Measurements from ENCODE around the gene ADH5. TPM values are rescaled to one million over a fixed set of nuclear protein-coding genes. Genes with fewer than 3 reads are reported as not detected.

The ADH5 gene
- total RNA-seq, 2 experiments from 2014 or later: 114 to 118 TPM

DNA sequence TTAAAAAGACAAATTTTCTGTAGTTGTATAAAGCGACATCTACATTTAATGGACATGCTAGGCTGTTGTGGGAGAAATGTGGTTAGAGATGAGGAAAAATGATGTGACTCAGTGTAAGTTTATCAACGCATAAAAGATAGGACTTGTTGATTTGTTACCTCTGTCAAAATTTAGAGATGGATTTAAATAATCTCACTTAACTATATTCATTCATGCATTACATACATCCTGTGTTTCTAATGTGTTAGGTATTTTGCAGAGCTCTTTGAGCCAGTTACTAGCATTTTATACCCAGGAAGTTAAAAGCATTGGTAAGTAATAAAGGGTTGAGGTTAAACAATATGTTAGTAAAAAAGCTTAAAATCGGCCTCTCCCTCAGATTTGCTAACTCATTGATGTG, 58.7 kb downstream of the ADH5 start:
- Mint-ChIP-seq H3K27me3 (no peaks in the 10 kb centered on the region), H3K36me3 (ENCODE audit: low read depth) (peaks cover 24% of the 10 kb centered on the region), H3K27ac (no peak overlapping the region), H3K9me3 (no peaks in the 10 kb centered on the region), H3K4me3 (no peak overlapping the region), H3K4me1 (ENCODE audit: low read depth) (peaks cover 50% of the 10 kb centered on the region)
- TF ChIP-seq, protein P1, sequence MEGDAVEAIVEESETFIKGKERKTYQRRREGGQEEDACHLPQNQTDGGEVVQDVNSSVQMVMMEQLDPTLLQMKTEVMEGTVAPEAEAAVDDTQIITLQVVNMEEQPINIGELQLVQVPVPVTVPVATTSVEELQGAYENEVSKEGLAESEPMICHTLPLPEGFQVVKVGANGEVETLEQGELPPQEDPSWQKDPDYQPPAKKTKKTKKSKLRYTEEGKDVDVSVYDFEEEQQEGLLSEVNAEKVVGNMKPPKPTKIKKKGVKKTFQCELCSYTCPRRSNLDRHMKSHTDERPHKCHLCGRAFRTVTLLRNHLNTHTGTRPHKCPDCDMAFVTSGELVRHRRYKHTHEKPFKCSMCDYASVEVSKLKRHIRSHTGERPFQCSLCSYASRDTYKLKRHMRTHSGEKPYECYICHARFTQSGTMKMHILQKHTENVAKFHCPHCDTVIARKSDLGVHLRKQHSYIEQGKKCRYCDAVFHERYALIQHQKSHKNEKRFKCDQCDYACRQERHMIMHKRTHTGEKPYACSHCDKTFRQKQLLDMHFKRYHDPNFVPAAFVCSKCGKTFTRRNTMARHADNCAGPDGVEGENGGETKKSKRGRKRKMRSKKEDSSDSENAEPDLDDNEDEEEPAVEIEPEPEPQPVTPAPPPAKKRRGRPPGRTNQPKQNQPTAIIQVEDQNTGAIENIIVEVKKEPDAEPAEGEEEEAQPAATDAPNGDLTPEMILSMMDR (IDR thresholded peaks at IDR 0.05): no peak
- intact Hi-C loops (cut with micrococcal nuclease): no loop called here
- ChIA-PET CTCF (interaction anchor here (0.7 to 1.0 kb wide), 3 partner anchors 11 to 31 kb away, joined by 3 read pairs; no protein-coding TSS in a partner anchor), POLR2A (interaction anchor here (1.3 kb wide), 1 partner anchor 102 kb away, joined by 4 read pairs; no protein-coding TSS in a partner anchor)
- ATAC-seq (no peak), DNase-seq (no peak)

DNA sequence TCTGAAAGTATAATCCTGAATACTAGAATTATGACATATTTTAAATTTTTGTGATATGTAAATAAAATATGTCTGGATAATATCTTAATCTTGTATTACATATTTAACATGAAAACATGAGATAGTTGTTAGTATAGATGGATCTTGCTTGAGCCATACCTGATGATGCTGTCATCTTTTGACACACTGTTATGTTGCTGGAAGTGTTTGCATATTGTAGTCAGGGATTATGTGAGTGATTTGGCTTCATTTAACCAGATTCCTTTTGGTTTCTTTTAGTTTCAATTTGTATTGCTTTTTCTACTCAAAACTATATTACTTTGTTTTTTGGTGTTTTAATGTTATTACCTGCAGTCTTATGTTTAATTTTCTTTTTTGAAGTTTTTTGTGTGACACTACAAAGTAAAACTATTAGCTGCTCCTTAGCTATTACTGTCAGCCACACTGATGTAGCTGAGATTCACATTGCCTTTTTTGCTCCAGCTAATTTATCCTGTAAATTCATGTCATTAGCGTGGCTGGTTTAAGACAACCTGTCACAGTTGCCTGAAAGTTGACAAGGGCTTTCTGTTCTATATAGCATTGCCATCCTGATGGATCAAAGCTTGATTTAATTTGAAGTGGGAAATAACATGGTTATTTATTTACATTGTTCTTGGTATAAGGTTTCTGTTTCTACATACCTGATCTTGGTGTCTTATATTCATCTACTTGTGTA, 59.4 kb downstream of the ADH5 start:
- Mint-ChIP-seq H3K36me3 (ENCODE audit: low read depth) (peaks cover 20% of the 10 kb centered on the region), H3K9me3 (no peaks in the 10 kb centered on the region), H3K4me1 (ENCODE audit: low read depth) (peaks cover 57% of the 10 kb centered on the region), H3K27ac (no peak overlapping the region), H3K4me3 (no peak overlapping the region), H3K27me3 (no peaks in the 10 kb centered on the region)
- ATAC-seq (no peak), DNase-seq (no peak)
- intact Hi-C loops (cut with micrococcal nuclease): no loop called here
- CTCF ChIA-PET: interaction anchor here (0.7 to 1.0 kb wide), 2 partner anchors 12 to 28 kb away, joined by 3 read pairs; no protein-coding TSS in a partner anchor
- POLR2A ChIA-PET: interaction anchor here (1.3 kb wide), 1 partner anchor 101 kb away, joined by 4 read pairs; no protein-coding TSS in a partner anchor
- TF ChIP-seq, protein P1 (IDR thresholded peaks at IDR 0.05): no peak

DNA sequence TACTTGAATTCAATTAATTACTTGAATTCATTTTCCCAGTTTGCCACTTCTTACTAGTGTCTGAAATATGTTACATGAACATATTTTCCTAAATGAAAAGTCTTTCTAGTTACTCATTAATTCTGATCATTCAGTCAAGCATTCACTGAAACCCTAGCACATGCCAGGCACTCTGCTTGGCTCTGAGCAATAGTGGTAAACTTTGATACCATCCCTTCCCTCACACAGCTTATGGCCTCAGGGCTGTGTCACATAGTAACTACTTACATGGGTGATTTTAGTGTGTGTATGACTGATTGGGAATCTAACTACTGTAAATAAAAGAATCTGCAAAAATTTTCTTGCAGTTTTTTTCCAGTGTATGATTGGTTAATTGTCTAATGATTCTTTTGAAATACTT, 60.4 kb downstream of the ADH5 start:
- ChIA-PET CTCF (no interaction called here), POLR2A (no interaction called here)
- no peaks in the 10 kb centered on the region for H3K9me3 Mint-ChIP-seq
- ATAC-seq (peak; percentile 45), DNase-seq (no peak)
- intact Hi-C loops (cut with micrococcal nuclease): no loop called here
- H3K36me3 Mint-ChIP-seq (ENCODE audit: low read depth): peaks cover 17% of the 10 kb centered on the region
- H3K27me3 Mint-ChIP-seq: no peaks in the 10 kb centered on the region
- H3K4me3 Mint-ChIP-seq: no peak overlapping the region
- H3K27ac Mint-ChIP-seq: no peak overlapping the region
- peaks cover 64% of the 10 kb centered on the region for H3K4me1 Mint-ChIP-seq (ENCODE audit: low read depth)
- TF ChIP-seq, protein P1 (IDR thresholded peaks at IDR 0.05): no peak

DNA sequence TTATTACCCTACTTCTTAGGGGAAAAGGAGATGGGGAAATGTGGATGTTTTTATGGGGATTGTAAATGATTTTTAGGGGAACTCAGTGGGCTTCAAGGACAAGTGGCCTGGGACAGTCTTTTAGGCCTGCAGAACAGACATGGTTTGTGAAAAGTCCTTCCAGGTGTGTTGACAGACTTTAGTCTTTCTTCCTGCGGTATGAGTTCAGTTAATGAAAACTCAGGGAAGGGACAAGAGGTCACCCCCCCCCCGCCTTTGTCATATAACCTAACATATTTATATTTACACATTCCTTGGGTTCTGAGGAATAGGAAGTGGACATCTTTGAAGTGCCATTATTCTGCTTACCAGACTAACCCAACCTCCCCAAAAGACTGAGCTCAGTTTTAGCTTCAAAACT, 61.3 kb downstream of the ADH5 start:
- Mint-ChIP-seq H3K27ac (no peak overlapping the region), H3K4me1 (ENCODE audit: low read depth) (peaks cover 67% of the 10 kb centered on the region), H3K36me3 (ENCODE audit: low read depth) (peaks cover 21% of the 10 kb centered on the region), H3K4me3 (no peak overlapping the region), H3K27me3 (no peaks in the 10 kb centered on the region), H3K9me3 (no peaks in the 10 kb centered on the region)
- intact Hi-C loops (cut with micrococcal nuclease): no loop called here
- no peak for ATAC-seq
- CTCF ChIA-PET: interaction anchor here (0.7 to 3.1 kb wide), 4 partner anchors 26 to 375 kb away, joined by 3 to 13 read pairs (median 3); no protein-coding TSS in a partner anchor
- TF ChIP-seq, protein P1 (IDR thresholded peaks at IDR 0.05): no peak
- POLR2A ChIA-PET: interaction anchor here (0.7 kb wide), 1 partner anchor 21 kb away, joined by 3 read pairs; no protein-coding TSS in a partner anchor
- DNase-seq: no peak

DNA sequence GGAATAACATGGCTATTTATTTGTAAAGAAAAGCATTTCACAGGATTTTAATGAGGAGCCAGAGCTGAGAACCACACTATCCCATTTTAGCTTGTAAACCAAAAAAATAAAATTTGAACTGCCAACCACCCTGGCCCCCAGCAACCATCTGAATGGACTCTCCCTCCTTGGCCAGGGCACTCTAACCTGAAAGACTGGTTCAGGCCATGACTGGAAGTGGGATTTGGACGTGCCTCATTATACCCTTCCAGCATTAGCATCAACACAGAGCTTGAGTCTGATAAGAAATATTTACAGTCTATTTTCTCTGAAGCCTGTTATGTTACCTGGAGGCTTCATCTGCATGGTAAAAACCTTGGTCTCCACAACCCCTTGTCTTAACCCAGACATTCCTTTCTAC, 63.1 kb downstream of the ADH5 start:
- no peaks in the 10 kb centered on the region for H3K27me3 Mint-ChIP-seq
- peaks cover 29% of the 10 kb centered on the region for H3K36me3 Mint-ChIP-seq (ENCODE audit: low read depth)
- TF ChIP-seq, protein P1 (IDR thresholded peaks at IDR 0.05): no peak
- ChIA-PET POLR2A (interaction anchor here (1.3 kb wide), 1 partner anchor 28 kb away, joined by 3 read pairs; no protein-coding TSS in a partner anchor), CTCF (interaction anchor here (1.0 to 3.1 kb wide), 2 partner anchors 9 to 31 kb away, joined by 3 to 13 read pairs; no protein-coding TSS in a partner anchor)
- H3K9me3 Mint-ChIP-seq: peaks cover 12% of the 10 kb centered on the region
- H3K4me1 Mint-ChIP-seq (ENCODE audit: low read depth): peaks cover 69% of the 10 kb centered on the region
- ATAC-seq (no peak), DNase-seq (no peak)
- no peak overlapping the region for H3K4me3 Mint-ChIP-seq
- no peak overlapping the region for H3K27ac Mint-ChIP-seq
- intact Hi-C loops (cut with micrococcal nuclease): no loop called here

All from activated CD8-positive, alpha-beta T cell treated with anti-CD3 and anti-CD28 coated beads for 36 hours (primary cell).